Heart left ventricle (tissue), 13 donors: ENCODE data around the gene SMKR1.

ENCODE experiments used
- CTCF ChIP-seq, 12 donors: fragments of 200-600 bp; sonication (generic) in 4 of 12; IDR thresholded peaks; one replicate each; pipeline versions ENCODE4 v1.5.0 to v1.8.0; 2018 to 2022; ENCODE audit warnings: antibody characterized with exemption in 12 of 12, mild to moderate bottlenecking in 5 of 12
- POLR2A ChIP-seq, 2 donors: fragments of 450-650 bp; IDR thresholded peaks; one replicate each; pipeline ENCODE4 v1.6.1; 2017; ENCODE audit warnings: antibody characterized with exemption in 2 of 2, mild to moderate bottlenecking in 2 of 2, moderate library complexity in 2 of 2
- donor health status: ischemic (EF 13 %, LVEDD 7.1; RV severe dilation, severe dysfunction).
- donor health status: DM: no; HTN: yes; CAD: no.
- donor health status: DM: no; HTN: no; CAD: no.
- donor health status: ischemic (EF 25% LVEDD 6.9; RV normal size, moderate dysfunction).
- donor health status: ischemic (EF 25% LVEDD 5.7; RV mildly dilated, moderate dysfunction).
- donor health status: ischemic (EF 35%, LVEDD 5.7; RV mildly dilated, moderate dysfunction).
- donor health status: nonischemic (EF 11% LVEDD 7.7; RV severe dilation, severe dysfunction).
- donor health status: DM: yes; HTN: yes; CAD: no.
- donor health status: PGD.
- donor health status: ischemic (EF 29% LVEDD 5.4; RV normal size, mild dysfunction).
- donor health status: nonischemic (EF 23%, LVEDD 6.1; RV moderate dilation, normal function).

- TF ChIP-seq CTCF (IDR thresholded peaks at IDR 0.05) (no peak), POLR2A (IDR thresholded peaks at IDR 0.05) (no peak)
Measured at GRCh38 chr7:129517931-129518330, 15.6 kb downstream of the SMKR1 start.
